H54 (cell line): ENCODE results near the gene MAPK8.

Experiments
- DNase-seq: peaks from one replicate; pipeline ENCODE4 v3.0.0; 2011; ENCODE audit warnings: low spot score, mixed read lengths; ENCODE audit not compliant: insufficient read length
- FAIRE-seq: peaks from 3 replicates; lab custom pipeline; 2011; peaks lifted over from hg19 to GRCh38; lab: Jason Lieb, UNC
- POLR2A ChIP-seq: IDR thresholded peaks from 2 replicates; pipeline ENCODE4 v1.6.1; 2011; ENCODE audit warnings: low read depth, mild to moderate bottlenecking, low read length

Gene MAPK8

GRCh38 chr10:48285710-48286109 lies 20.8 kb upstream of the MAPK8 start:
- no peak for TF ChIP-seq POLR2A
- DNase-seq (no peak), FAIRE-seq (no peak)

GRCh38 chr10:48286356-48286755 lies 20.1 kb upstream of the MAPK8 start:
- no peak for DNase-seq
- FAIRE-seq: no peak
- no peak for TF ChIP-seq POLR2A

- DNase-seq (no peak), FAIRE-seq (no peak)
- TF ChIP-seq POLR2A: no peak
Observed at GRCh38 chr10:48287417-48288391, 18.8 kb upstream of the MAPK8 start.

GRCh38 chr10:48288661-48289060 lies 17.8 kb upstream of the MAPK8 start:
- FAIRE-seq (no peak), DNase-seq (no peak)
- no peak for TF ChIP-seq POLR2A

- no peak for TF ChIP-seq POLR2A
- FAIRE-seq (peak; percentile 20), DNase-seq (peak; percentile 38)
Observed at GRCh38 chr10:48289501-48290238, 16.8 kb upstream of the MAPK8 start.

GRCh38 chr10:48290286-48290685 lies 16.2 kb upstream of the MAPK8 start:
- no peak for FAIRE-seq
- TF ChIP-seq POLR2A: no peak
- DNase-seq: no peak

- no peak for DNase-seq
- no peak for TF ChIP-seq POLR2A
- FAIRE-seq: no peak
Observed at GRCh38 chr10:48291190-48291589, 15.3 kb upstream of the MAPK8 start.

- FAIRE-seq: no peak
- DNase-seq: no peak
- no peak for TF ChIP-seq POLR2A
Observed at GRCh38 chr10:48292616-48293015, 13.9 kb upstream of the MAPK8 start.

- no peak for TF ChIP-seq POLR2A
- FAIRE-seq: no peak
- no peak for DNase-seq
Observed at GRCh38 chr10:48294431-48294830, 12.0 kb upstream of the MAPK8 start.

- no peak for FAIRE-seq
- TF ChIP-seq POLR2A: no peak
- DNase-seq: no peak
Observed at GRCh38 chr10:48296576-48297098, 9.8 kb upstream of the MAPK8 start.

- DNase-seq: no peak
- no peak for TF ChIP-seq POLR2A
- no peak for FAIRE-seq
Observed at GRCh38 chr10:48299066-48299465, 7.4 kb upstream of the MAPK8 start.

GRCh38 chr10:48299692-48300091 lies 6.8 kb upstream of the MAPK8 start:
- DNase-seq: no peak
- TF ChIP-seq POLR2A: no peak
- no peak for FAIRE-seq

GRCh38 chr10:48300556-48300955 lies 5.9 kb upstream of the MAPK8 start:
- FAIRE-seq: no peak
- no peak for DNase-seq
- TF ChIP-seq POLR2A: no peak

- DNase-seq (no peak), FAIRE-seq (no peak)
- no peak for TF ChIP-seq POLR2A
Observed at GRCh38 chr10:48302515-48303476, 3.7 kb upstream of the MAPK8 start.
